ENCODE data around the gene NPTX1.

Gene NPTX1

DNA sequence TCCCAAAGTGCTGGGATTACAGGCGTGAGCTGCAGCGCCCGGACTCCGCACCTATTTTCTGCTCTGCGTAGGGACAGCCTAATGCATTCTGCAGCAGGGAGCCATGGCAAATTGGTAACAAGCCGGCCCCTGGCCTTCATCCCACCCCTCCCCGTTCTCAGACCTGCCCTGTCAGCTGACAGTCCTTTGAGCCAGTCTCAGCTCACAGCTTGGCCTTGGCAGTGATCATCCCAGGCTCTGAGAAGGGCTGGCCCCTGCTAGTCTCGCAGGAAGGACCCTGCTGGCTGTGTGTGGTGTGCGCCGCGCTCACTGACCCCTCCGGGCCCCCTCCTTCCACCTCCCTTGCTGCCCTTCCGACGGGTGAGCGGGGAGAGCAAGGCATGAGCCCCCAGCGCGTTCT, 10.3 kb upstream of the NPTX1 start:
- TF ChIP-seq CTCF (IDR thresholded peaks at IDR 0.05; ENCODE audit: low read depth, low read length, missing control alignments): no peak
- DNase-seq (ENCODE audit: low read depth): no peak
- no peak overlapping the region for H3K4me3 ChIP-seq (ENCODE audit: low read depth, low read length)

- no peak overlapping the region for H3K4me3 ChIP-seq (ENCODE audit: low read depth, low read length)
- no peak for TF ChIP-seq CTCF (IDR thresholded peaks at IDR 0.05; ENCODE audit: low read depth, low read length, missing control alignments)
- DNase-seq (ENCODE audit: low read depth): no peak
Measured at GRCh38 chr17:80485846-80486245, 9.4 kb upstream of the NPTX1 start.

- TF ChIP-seq CTCF (IDR thresholded peaks at IDR 0.05; ENCODE audit: low read depth, low read length, missing control alignments): no peak
- no peak for DNase-seq (ENCODE audit: low read depth)
- H3K4me3 ChIP-seq (ENCODE audit: low read depth, low read length): no peak overlapping the region
Measured at GRCh38 chr17:80482555-80483308, 6.3 kb upstream of the NPTX1 start.

- no peak for DNase-seq (ENCODE audit: low read depth)
- TF ChIP-seq CTCF (IDR thresholded peaks at IDR 0.05; ENCODE audit: low read depth, low read length, missing control alignments): no peak
- no peak overlapping the region for H3K4me3 ChIP-seq (ENCODE audit: low read depth, low read length)
Measured at GRCh38 chr17:80482058-80482318, 5.6 kb upstream of the NPTX1 start.

- no peak overlapping the region for H3K4me3 ChIP-seq (ENCODE audit: low read depth, low read length)
- TF ChIP-seq CTCF (IDR thresholded peaks at IDR 0.05; ENCODE audit: low read depth, low read length, missing control alignments): no peak
- DNase-seq (ENCODE audit: low read depth): no peak
Measured at GRCh38 chr17:80481284-80482057, 5.1 kb upstream of the NPTX1 start.

DNA sequence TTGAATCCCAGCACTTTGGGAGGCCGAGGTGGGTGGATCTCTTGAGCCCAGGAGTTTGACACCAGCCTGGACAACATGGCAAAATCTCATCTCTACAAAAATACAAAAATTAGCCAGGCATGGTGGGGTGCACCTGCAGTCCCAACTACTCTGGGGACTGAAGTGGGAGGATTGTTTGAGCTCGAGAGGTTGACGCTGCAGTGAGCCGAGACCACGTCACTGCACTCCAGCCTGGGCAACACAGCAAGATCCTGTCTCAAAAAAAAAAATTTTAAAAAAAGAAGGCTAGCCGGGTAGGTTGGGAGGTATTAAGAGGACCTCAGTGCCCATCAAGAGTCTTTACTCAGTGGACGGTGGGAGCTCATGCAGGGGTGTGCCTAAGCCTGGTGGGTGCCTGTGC, 3.8 kb upstream of the NPTX1 start:
- DNase-seq (ENCODE audit: low read depth): no peak
- TF ChIP-seq CTCF (IDR thresholded peaks at IDR 0.05; ENCODE audit: low read depth, low read length, missing control alignments): no peak
- H3K4me3 ChIP-seq (ENCODE audit: low read depth, low read length): no peak overlapping the region

GRCh38 chr17:80479246-80479566, 2.8 kb upstream of the NPTX1 start:
- no peak for TF ChIP-seq CTCF (IDR thresholded peaks at IDR 0.05; ENCODE audit: low read depth, low read length, missing control alignments)
- H3K4me3 ChIP-seq (ENCODE audit: low read depth, low read length): no peak overlapping the region
- DNase-seq (ENCODE audit: low read depth): no peak

Data from GM12864 (cell line).